Germinal center (tissue), 1 donor: ENCODE measurements around the gene SMPDL3A.

Source experiments
- DNase-seq: peaks from one replicate; pipeline ENCODE4 v3.0.0; 2012; ENCODE audit warnings: mixed read lengths, low spot score

The SMPDL3A gene

DNA sequence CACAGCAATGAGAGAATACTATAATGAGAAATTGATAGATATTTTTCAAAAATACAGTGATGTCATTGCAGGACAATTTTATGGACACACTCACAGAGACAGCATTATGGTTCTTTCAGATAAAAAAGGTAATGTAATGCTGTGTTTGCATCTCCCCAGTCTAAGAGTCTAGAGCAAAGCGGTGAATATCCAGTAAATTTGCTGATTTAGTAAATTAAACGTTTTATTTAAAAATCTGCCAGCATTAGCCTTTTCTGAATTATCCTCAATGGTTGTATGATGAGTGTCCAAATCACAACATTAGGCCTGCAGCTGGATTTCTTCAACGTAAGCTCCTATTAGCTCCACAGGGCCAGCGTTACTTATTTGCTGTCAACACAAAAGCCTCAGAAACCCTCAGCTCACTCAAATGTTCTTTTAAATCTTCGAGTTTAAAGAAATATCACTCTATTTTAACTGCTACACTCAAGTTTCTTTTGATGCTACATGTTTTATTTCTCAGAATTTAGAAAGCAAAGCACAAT lies 16.0 kb downstream of the SMPDL3A start:
- no peak for DNase-seq

DNA sequence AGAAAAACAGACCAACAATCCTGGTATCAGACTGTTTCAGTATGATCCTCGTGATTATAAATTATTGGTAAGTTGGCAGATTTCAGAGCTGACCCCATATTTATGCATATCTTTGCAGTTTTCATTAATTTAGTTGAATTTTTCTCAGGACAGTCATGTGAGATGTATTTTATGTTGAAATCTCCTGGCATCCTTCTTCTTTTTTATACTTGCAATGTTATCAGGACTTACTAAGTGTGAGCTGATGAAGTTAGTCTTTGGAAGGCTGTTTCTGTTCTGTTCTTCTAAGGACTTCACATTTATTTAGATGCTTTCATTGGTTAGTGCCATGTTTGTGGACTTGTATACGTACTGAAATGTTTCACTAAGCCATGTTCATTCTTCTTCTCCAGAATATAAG lies 17.2 kb downstream of the SMPDL3A start:
- DNase-seq = no peak

DNA sequence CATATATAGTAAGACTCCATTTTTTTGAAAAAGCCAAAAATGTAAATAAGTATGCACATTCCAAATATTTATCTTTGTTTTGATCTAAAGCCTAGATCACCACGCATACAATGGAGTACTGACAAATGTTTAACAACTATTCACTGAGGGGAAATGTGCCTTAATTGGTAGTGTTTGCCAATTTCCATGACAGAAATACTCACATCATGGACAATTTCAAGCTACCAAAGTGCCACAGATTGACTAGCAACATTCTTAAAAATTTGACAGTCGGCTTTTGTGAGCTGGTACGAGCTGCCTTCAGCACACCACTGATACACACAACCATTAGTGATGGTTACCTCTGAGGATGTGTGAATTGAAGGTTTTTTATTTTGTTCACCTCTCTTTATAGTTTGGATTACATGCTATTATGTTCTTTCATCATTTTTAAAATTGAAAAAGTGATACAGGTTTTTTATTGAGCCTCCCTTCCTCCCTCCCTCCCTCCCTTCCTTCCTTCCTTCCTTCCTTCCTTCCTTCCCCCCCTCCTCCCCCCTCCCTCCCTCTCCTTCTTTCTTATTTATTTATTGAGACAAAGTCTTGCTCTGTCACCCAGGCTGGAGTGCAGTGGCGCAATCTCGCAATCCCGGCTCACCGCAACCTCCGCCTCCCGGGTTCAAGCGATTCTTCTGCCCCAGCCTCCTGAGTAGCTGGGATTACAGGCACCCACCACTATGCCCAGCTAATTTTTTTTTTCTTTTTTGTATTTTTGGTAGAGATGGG lies 19.2 kb downstream of the SMPDL3A start:
- no peak for DNase-seq

DNA sequence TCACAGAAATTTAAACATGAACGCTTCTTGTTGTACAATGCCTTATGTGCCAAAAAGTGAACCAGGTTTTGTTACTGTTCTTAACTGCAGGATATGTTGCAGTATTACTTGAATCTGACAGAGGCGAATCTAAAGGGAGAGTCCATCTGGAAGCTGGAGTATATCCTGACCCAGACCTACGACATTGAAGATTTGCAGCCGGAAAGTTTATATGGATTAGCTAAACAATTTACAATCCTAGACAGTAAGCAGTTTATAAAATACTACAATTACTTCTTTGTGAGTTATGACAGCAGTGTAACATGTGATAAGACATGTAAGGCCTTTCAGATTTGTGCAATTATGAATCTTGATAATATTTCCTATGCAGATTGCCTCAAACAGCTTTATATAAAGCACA lies 19.9 kb downstream of the SMPDL3A start:
- no peak for DNase-seq

DNA sequence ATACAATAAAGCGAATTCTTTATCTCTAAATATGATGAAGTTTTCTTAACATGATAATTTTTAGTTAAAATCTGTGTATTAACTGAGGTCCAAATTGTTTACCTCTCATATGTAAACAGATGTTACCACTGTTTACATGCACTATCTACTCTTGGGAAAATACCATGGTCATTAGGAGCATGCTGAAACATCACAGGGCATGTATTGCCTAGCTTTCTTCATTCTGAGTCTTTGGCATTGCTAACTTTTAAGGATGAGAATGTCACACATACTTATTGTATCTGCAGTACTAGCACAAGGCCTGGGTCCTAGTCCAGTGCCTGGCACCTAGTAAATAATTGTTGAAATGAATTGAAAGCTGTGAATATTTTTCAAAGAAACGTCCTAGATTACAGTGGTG lies 20.6 kb downstream of the SMPDL3A start:
- DNase-seq = no peak

DNA sequence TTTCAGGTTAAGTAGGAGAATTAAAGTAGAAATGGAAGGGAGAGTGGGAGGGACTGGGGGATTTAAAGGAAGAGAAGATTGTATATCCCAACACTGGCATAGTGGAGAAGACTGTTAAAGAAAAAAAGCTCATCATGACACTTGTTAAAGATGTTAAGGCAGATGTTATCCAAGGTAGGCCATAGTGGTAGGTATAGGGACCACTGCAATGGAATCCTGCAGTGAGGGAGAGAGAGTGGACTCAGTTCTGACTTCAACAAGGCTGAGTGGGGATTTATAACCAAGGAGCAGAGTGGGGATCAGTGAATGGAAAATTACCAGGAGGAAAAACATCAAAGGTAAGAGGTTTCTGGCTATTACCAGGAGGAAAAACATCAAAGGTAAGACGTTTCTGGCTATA lies 21.1 kb downstream of the SMPDL3A start:
- DNase-seq = no peak

DNA sequence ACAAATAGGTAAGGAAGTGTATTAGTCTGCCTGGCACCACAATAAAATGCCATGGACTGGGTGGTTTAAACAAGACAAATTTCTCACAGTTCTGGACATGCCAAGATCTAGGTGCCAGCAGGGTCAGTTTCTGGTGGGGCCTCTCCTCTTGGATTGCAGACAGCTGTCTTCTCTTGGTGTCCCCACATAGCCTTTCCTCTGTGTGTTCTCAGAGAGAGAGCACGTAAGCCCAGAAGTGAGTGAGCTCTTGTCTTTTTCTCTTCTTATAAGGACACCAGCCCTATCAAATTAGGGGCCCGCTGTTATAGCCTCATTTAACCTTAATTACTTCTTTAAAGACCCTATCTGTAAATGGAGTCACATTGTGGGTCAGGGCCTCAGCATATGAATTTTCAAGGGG lies 28.3 kb downstream of the SMPDL3A start:
- no peak for DNase-seq

DNA sequence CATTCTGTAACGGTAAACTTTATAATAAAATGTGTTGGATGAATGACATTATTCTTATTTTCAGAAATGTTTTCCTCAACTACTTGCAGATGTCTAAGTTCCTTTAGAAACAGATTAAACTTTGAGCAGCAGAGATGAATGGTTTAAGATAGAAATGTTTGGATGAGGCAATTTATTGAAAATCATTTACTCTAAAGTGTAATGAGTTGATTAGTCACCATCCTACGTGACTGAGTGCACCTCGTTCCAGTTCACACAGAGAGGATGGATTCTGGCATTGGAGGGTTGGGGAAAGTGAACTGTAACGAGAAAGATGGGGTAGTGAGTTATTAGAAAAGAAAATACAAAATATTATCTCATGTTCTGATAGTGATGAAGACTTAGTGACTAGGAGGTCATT lies 28.7 kb downstream of the SMPDL3A start:
- no peak for DNase-seq

DNA sequence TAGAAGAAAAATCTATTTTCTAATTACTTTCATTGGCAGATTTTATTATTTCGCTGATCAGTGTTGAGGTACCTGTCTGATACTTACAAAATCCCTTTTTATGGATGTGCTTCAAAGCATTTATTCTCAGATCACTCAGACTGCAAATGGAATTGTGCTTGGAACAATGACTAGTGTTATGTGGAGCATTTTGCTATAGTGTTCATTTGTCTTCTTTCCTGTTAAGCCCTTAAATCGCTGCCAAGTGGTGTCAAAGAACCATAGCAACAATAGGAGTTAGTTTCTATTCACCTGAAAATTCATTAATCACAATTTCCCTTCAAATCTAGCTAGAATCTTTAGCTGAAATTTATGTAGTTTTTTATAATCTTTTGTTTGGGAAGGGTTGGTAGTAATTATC lies 29.8 kb downstream of the SMPDL3A start:
- DNase-seq = no peak

DNA sequence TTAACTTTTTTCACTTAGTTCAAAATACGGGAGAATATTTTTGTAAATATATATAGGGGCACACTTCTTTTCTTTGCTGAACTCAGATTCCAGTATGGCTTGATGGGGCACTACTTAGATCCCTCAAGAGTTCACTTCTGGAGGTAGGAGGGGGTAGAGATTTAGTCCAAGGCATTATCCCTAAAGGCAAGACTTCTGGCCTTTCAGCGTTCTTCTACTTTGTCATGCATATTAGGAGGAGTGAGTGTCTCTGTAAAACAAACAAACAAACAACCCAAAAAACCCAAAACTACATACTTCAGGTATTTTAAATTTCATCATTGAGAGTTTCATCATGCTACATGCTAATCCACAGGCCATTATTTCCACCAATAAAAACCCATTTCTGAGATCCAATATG lies 32.0 kb downstream of the SMPDL3A start:
- no peak for DNase-seq

DNA sequence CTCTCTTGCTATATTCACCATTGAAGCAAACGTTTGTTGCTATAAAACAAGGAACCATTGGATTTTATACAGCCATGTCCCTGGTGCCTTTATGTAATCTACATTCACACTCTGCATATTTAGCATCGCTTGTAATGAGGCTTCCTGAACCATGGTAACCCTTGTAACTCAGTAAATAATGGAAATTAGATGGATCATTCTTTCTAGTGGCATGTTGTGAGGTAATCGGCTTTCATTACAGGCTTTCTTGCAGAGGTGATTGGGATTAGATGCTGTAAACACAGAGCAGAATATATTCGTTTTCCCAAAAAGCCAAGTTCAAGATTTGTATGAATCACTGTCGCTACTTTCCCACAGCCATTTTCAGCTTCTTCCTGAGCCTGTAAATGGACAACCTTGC lies 36.1 kb downstream of the SMPDL3A start:
- no peak for DNase-seq

DNA sequence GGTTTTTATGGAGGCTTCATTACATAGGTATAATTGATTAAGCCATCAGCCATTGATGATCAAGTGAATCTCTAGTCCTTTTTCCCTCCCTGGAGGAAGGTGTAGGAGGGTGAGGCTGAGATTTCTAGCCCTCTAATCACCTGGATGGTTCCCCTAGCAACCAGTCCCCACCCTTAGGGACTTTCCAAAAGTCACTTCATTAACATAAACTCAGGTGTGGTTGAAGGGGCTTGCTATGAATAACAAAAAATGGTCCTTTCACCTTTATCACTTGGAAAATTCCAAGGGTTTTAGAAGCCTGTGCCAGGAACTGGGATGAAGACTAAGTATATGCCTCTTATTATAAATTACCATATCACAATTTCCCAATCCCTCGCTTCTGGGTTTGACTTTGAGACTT lies 40.4 kb downstream of the SMPDL3A start:
- DNase-seq = no peak

DNA sequence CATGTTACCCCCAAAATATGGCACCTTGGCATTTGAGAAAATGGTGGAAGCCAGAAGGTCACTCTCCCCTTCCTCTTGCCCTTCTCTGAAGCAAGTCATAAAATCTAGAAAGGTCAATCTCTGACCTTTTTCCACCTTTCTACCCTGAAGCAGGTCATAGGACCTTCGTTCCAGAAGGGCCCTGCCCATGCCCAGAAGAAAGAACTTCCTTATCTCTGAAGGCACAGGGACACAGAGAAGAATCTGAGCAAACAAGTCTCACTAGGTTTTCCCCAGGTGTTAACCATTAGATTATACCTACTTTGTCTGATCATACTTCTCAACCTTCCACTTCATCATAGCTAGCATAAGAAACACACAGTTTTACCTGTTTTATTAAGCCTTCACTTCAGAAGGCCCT lies 42.5 kb downstream of the SMPDL3A start:
- DNase-seq = no peak

DNA sequence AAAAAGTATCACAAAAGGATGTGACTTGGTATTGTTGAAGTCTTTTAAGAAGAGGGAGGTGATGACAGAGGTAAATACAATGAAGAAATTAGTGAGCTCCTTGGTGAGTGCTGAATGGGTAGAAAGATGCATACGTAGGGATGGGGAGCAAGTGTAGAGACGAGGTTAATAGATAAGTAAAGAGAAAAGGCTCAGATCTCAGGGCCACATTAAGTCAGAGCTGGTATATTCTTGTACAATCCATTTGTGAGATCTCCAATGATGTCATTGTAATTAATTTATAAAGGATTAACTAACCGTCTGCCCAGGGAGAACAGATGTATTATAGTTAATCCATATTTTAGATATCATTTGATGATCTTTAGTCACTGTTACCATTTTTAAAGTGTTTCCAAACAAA lies 43.4 kb downstream of the SMPDL3A start:
- DNase-seq = no peak

DNA sequence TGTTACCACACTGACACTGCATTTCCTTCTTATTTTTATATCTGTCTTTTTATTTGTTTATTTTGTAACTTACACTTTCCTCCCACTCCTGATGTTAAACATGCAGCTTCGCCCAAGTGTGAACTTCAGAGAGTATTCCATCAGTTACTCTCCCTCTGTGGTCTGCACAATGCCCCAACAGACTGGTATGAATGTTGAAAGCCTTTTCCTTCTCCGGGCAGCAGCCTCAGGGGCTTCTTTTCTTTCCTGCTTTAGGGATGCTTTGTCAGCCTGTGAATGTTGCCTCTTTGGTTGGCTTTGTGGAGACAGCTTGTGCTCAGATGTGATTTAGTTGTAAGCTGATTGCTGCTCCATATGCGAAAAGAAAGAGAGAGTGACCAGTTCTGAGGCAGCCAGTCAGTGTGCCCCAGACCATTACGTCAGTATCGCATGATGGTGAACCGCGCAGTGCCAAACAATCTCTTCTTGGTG lies 44.0 kb downstream of the SMPDL3A start:
- DNase-seq = no peak

DNA sequence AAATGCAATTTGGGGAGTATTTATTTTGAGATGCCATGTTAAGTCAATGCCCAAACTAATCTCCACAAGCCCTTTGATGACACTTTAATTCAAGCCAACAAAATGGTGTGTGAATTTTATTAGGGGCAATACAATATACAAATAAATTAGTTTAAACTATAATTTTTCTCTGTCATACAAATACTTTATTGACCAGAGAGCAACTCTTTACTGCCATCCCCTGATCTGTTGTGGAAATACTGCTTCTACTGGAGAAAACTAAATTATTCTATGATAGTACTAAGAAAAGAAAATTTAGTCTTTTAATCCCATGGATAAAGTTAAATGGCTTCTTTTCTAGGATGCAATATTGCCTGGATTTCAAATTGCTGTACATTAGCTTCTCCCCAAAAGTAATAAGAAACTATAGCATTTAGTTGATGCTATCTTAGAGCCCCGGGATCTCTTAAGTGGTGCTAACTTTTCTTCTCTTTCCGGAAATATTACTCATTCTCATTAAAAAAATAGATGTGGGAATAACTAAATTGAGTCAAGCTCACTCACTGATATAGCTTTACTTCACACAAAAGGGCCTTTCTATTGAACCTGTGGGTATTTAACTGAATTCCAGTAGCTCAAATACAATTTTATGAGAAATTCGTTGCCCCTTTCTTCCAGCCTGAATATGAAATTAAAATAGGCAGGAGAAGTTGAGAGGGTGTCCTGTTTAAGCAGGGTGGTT lies 49.2 kb downstream of the SMPDL3A start:
- DNase-seq = peak; percentile 30

DNA sequence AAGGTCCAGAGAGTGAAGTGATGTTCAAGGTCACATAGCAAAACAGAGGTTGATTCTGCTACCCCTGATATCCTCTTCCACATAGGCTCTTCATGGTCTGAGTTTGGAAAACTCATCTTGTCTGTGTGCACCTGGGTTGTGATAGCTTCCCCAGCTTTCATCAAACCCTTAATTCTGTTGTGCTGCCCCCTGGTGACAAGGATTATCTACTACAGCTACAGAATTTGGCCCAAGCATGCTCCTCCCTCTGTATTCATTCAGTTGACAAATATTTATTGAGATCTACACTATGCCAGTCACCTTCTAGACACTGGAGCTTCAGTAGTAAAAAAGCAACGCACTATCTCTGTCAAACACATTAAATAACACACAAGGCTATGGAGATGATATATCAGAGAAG lies 50.4 kb downstream of the SMPDL3A start:
- DNase-seq = peak; percentile 68

DNA sequence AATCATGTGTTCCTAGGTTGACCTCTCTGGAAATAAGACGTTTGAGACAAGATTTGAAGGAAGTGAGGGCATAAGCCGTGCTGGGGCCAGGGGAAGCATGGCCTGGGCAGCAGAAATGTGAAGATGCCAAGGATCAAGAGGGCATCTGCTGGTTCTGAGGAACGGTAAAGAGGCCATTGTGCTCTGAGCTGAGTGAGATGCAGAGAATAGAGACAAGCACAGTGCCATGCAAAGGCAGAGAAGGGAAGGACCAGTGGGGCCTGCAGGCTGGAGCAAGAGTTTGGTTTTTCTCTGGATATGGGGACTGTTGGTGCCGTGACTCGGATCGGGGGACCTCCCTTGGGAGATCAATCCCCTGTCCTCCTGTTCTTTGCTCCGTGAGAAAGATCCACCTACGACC lies 50.8 kb downstream of the SMPDL3A start:
- no peak for DNase-seq

DNA sequence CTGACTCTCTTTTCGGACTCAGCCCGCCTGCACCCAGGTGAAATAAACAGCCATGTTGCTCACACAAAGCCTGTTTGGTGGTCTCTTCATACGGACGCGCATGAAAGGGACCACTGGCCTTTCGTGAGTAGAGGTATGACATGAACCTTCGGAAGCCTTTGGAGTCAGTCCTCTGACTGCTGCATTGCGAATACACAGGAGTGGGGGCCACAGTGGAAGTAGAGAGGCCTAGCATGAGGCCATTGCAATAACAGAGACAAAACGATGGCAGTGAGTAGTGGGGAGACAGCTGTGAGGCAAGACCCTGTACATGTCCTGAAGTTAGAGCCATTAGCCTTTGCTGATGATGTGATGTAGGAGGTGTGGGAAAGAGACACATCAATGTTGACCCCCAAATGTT lies 56.4 kb downstream of the SMPDL3A start:
- DNase-seq = no peak

DNA sequence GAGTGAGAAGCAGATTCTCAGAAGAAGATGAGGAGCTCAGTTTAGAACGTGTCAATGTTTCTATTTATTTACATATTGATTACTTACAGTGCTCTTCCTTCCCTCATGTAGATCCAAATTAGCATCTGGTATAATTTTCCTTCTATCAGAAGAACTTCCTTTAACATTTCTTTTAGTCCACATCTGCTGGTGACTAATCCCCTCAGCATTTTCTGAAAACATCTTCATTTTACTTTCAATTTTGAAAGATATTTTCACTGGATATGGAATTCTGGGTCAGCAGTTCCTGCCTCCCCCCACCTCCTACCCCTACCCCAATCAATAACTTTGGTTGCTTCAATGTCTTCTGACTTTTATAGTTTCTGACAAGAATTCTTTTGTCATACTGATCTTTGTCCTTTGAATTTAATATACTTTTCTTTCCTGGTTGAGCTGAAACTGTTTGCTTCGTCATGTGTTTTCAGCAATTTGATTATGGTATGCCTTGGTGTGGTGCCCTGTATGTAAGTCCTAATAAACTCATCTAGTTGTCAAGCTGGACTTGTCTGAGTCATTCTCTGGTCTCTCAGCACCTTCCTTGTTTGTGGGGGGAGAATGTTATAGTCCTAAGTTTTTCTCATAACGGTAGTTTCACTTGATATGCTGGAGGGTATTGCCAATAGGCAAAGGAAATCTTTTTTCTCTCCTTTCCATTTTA lies 57.0 kb downstream of the SMPDL3A start:
- no peak for DNase-seq

DNA sequence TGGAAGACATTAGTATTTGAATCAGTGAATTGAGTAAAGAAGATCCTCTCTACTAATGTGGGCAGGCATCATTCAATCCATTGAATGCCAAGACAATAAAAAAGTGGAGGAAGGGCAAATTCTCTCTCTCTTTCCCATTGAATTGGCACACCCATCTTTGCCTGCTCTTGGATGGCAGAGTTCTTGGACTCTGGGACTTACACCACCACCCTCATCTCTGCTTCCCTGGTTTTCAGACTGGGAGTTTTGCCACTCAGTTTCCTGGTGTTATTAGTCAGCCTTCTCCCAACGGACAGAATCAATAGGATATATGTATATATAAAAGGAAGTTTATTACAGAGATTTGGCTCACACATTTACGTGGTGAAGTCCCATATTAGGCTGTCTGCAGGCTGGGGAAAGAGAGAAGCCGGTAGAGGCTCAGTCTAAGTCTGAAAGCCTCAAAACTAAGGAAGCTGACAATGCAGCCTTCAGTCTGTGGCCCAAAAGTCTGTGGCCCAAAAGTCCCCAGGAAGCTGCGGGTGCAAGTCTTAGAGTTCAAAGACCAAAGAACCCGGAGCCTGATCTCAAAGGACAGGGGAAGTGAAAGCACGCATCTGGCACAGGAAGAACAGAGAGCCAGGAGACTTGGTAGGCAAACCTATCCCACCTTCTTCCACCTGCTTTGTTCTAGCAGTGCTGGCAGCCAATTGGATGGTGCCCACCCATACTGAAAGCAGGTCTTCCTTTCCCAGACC lies 64.4 kb downstream of the SMPDL3A start:
- peak; percentile 19 for DNase-seq
